Peyer's patch (tissue), 4 donors: ENCODE measurements around the gene OR9Q2. TPM values are rescaled to one million over a fixed set of nuclear protein-coding genes. Genes with fewer than 3 reads are reported as not detected.

Source experiments
- DNase-seq, 3 donors: peaks; one replicate each; pipeline ENCODE4 v3.0.0-alpha.2; 2017 to 2019
- H3K27ac ChIP-seq, 4 donors: fragments of 200-600 bp; sonication (generic); one replicate each; pipeline ENCODE4 v1.5.1; 2016 to 2019
- H3K27me3 ChIP-seq, 2 donors: fragments of 200-600 bp; sonication (generic); one replicate each; pipeline ENCODE4 v1.5.1; 2019
- H3K36me3 ChIP-seq, 3 donors: fragments of 200-600 bp; sonication (generic); one replicate each; pipeline ENCODE4 v1.5.1; 2016 to 2019
- H3K4me1 ChIP-seq, 4 donors: fragments of 200-600 bp; sonication (generic); one replicate each; pipeline ENCODE4 v1.5.1; 2016 to 2019
- H3K4me3 ChIP-seq, 4 donors: fragments of 200-600 bp; sonication (generic); 1 replicate in 3 of 4; 2 replicates in 1 of 4; pipeline ENCODE4 v1.5.1; 2016 to 2019; ENCODE audit warnings: mild to moderate bottlenecking in 1 of 4
- H3K9me3 ChIP-seq, 4 donors: fragments of 200-600 bp; sonication (generic); one replicate each; pipeline ENCODE4 v1.5.1; 2016 to 2019; ENCODE audit warnings: mild to moderate bottlenecking in 1 of 4
- POLR2A ChIP-seq, 2 donors: fragments of 450-650 bp; IDR thresholded peaks; one replicate each; pipeline ENCODE4 v1.5.1; 2017; ENCODE audit warnings: antibody characterized with exemption in 2 of 2, mild to moderate bottlenecking in 2 of 2, moderate library complexity in 2 of 2
- total RNA-seq, 4 donors: library from RNA; depleted of rRNA; stranded (reverse); fragments of >200 nt; gene quantifications; one replicate each; pipeline ENCODE4 v1.1.0, GENCODE V29; 2016
- TF ChIP-seq, protein P1 (sequence below), 6 experiments: fragments of 450-650 bp in 4 of 6; fragments of 200-600 bp in 2 of 6; sonication (generic) in 1 of 6; IDR thresholded peaks; one replicate each; pipeline ENCODE4 v1.5.1; 2017 to 2019; ENCODE audit warnings: antibody characterized with exemption in 6 of 6, mild to moderate bottlenecking in 3 of 6, moderate library complexity in 1 of 6

Gene OR9Q2, protein sequence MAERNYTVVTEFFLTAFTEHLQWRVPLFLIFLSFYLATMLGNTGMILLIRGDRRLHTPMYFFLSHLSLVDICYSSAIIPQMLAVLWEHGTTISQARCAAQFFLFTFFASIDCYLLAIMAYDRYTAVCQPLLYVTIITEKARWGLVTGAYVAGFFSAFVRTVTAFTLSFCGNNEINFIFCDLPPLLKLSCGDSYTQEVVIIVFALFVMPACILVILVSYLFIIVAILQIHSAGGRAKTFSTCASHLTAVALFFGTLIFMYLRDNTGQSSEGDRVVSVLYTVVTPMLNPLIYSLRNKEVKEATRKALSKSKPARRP
- total RNA-seq: not detected

DNA sequence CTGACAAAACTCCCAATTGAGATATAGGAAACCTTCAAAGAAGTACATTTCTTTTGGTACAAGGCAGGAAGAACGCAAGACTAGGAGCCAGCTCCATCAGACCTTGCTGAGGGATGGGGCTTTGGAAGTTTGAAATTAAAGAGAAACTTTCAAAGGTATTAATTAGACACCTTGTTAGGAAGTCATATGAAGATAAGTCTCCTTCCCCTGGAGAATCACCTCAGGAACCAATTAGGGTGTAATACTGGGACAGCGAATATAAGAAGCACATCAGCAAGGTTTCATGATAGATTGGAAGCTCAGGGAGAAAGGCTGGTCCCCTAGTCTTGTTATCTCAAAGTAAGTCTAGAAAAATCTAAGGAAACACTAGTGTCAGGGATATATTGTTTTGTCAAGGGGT, at the start of gene OR9Q2:
TSS of gene OR9Q2 (plus strand) at position 301 of the 400 bp plus-strand sequence. CDS start 1,421 bp downstream, outside the sequence.
- DNase-seq: no peak
- no peak within 1 kb of the TSS for H3K4me3 ChIP-seq
- no peaks in the 10 kb centered on the region for H3K27me3 ChIP-seq
- no peaks in the 10 kb centered on the region for H3K9me3 ChIP-seq
- H3K4me1 ChIP-seq: peaks cover 0 to 12% (median 3%) of the 10 kb centered on the region in 4 donors
- no peak within 1 kb of the TSS for H3K27ac ChIP-seq
- no peaks in the 10 kb centered on the region for H3K36me3 ChIP-seq
- TF ChIP-seq POLR2A (IDR thresholded peaks at IDR 0.05): no peak
- TF ChIP-seq, protein P1, sequence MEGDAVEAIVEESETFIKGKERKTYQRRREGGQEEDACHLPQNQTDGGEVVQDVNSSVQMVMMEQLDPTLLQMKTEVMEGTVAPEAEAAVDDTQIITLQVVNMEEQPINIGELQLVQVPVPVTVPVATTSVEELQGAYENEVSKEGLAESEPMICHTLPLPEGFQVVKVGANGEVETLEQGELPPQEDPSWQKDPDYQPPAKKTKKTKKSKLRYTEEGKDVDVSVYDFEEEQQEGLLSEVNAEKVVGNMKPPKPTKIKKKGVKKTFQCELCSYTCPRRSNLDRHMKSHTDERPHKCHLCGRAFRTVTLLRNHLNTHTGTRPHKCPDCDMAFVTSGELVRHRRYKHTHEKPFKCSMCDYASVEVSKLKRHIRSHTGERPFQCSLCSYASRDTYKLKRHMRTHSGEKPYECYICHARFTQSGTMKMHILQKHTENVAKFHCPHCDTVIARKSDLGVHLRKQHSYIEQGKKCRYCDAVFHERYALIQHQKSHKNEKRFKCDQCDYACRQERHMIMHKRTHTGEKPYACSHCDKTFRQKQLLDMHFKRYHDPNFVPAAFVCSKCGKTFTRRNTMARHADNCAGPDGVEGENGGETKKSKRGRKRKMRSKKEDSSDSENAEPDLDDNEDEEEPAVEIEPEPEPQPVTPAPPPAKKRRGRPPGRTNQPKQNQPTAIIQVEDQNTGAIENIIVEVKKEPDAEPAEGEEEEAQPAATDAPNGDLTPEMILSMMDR (IDR thresholded peaks at IDR 0.05): no peak

DNA sequence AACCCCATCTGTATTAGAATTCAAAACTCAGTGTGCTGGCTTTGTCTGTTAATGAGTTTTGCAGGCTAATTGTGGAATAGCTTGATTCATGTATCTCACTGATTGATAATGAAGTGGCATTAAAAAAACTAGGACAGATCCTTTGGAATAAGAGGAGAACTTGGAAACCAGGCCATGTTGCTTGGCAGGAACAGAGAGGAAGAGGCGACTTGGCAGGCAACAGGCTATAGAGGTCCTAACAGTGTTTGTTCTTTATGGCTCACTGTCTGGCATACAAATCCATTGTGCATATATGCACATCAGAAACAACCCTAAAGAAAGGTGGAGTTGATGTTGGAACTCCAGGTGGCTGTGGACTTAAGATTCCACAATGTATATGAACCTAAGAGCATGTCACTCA, 46.1 kb upstream of the OR9Q2 start:
- no peaks in the 10 kb centered on the region for H3K36me3 ChIP-seq
- H3K4me3 ChIP-seq: no peak overlapping the region
- TF ChIP-seq POLR2A (IDR thresholded peaks at IDR 0.05): no peak
- TF ChIP-seq, protein P1 (IDR thresholded peaks at IDR 0.05): no peak
- H3K27me3 ChIP-seq: no peaks in the 10 kb centered on the region
- no peak overlapping the region for H3K27ac ChIP-seq
- no peaks in the 10 kb centered on the region for H3K9me3 ChIP-seq
- DNase-seq: no peak
- H3K4me1 ChIP-seq: no peaks in the 10 kb centered on the region

DNA sequence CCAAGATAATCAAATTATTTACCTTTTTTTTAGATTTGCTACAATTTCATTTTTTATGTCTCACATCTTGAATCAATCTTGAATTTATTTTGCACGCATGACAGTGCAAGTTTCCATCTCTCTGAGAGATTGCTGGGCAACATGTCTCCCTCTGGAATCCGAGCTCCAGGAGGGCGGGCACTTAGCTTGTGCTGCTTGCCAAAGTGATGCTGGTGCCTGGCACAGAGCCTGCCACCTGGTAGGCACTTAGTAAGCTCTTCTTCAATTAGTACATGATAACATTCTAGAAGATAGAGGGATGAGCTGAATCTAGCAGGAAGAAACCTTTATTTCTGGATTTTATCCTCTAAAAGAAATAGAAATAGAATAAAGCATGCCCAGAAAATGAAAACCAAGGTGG, 36.1 kb upstream of the OR9Q2 start:
- no peak for TF ChIP-seq POLR2A (IDR thresholded peaks at IDR 0.05)
- TF ChIP-seq, protein P1 (IDR thresholded peaks at IDR 0.05): no peak
- DNase-seq: no peak
- H3K27me3 ChIP-seq: no peaks in the 10 kb centered on the region
- H3K4me3 ChIP-seq: no peak overlapping the region
- no peak overlapping the region for H3K27ac ChIP-seq
- H3K4me1 ChIP-seq: no peaks in the 10 kb centered on the region
- no peaks in the 10 kb centered on the region for H3K9me3 ChIP-seq
- no peaks in the 10 kb centered on the region for H3K36me3 ChIP-seq

DNA sequence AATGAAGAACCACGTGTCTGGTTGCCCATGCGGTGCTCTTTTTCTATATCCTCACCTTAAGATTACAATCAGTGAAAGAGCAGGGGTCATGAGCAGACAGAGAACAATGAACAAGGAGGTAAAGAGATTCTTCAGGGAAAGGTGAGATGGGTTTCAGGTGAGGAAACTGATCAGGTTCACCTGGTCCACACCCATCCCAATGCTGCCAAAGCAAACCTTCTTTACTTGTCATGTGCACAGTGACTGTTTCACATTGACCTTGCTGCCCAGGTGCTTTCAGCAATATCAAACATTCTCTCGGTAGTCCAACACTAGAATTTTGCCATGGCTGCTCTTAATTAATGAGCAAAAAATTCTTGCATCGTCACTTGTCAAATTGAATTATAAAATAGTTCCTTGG, 24.5 kb upstream of the OR9Q2 start:
- TF ChIP-seq POLR2A (IDR thresholded peaks at IDR 0.05): no peak
- TF ChIP-seq, protein P1 (IDR thresholded peaks at IDR 0.05): no peak
- H3K27ac ChIP-seq: peak overlapping the region in 2 of 4 donors; percentile 1 to 21
- H3K27me3 ChIP-seq: no peaks in the 10 kb centered on the region
- no peaks in the 10 kb centered on the region for H3K9me3 ChIP-seq
- H3K4me1 ChIP-seq: peaks cover 0 to 26% (median 0%) of the 10 kb centered on the region in 4 donors
- no peak for DNase-seq
- H3K36me3 ChIP-seq: no peaks in the 10 kb centered on the region
- no peak overlapping the region for H3K4me3 ChIP-seq

DNA sequence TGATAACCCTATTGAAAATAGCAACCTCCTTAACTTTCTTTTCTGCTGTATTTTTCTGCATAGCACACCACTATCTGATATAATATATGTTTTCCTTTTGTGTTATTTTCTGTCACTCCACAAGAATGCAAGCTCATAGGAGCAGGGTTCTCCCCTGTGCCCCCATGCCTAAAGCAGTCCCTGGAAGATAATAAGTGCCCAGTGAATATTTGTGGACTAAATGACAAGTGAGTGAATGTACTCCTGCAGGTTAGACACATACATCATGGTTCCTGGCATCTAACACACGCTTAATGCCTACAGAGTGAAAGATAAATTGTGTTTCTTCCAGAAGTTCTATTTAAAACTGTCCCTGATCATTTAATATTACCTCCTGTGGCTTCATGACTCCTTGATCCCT, 23.9 kb upstream of the OR9Q2 start:
- no peak for DNase-seq
- Histone ChIP-seq H3K4me3 (no peak overlapping the region), H3K36me3 (no peaks in the 10 kb centered on the region), H3K27ac (peak overlapping the region in 2 of 4 donors; percentile 25 to 58), H3K9me3 (no peaks in the 10 kb centered on the region), H3K27me3 (no peaks in the 10 kb centered on the region), H3K4me1 (peaks cover 0 to 26% (median 0%) of the 10 kb centered on the region in 4 donors)
- TF ChIP-seq, protein P1 (IDR thresholded peaks at IDR 0.05): no peak
- no peak for TF ChIP-seq POLR2A (IDR thresholded peaks at IDR 0.05)
